ENCODE data around the gene FMN1.

FMN1 gene

GRCh38 chr15:32878869-32879805 is 315.4 kb downstream of the FMN1 start:
- no peak for TF ChIP-seq YY1 (IDR thresholded peaks at IDR 0.05; ENCODE audit: low read depth)
- no peak for TF ChIP-seq CEBPB (IDR thresholded peaks at IDR 0.05)
- TF ChIP-seq EP300 (IDR thresholded peaks at IDR 0.05; ENCODE audit: borderline replicate concordance), result no peak
- TF ChIP-seq FOXM1 (IDR thresholded peaks at IDR 0.05; ENCODE audit: borderline replicate concordance, low read depth), result no peak
- no peak for TF ChIP-seq TEAD4 (IDR thresholded peaks at IDR 0.05)
- TF ChIP-seq REST (IDR thresholded peaks at IDR 0.05; ENCODE audit: low read depth), result no peak
- TF ChIP-seq, protein P1, sequence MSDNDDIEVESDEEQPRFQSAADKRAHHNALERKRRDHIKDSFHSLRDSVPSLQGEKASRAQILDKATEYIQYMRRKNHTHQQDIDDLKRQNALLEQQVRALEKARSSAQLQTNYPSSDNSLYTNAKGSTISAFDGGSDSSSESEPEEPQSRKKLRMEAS (IDR thresholded peaks at IDR 0.05), result no peak
- TF ChIP-seq TCF12 (IDR thresholded peaks at IDR 0.05; ENCODE audit: low read depth), result no peak
- TF ChIP-seq ZBTB7A (IDR thresholded peaks at IDR 0.05; ENCODE audit: low read depth), result no peak
- no peak for TF ChIP-seq CREB1 (IDR thresholded peaks at IDR 0.05; ENCODE audit: low read depth)
- TF ChIP-seq NFIC (IDR thresholded peaks at IDR 0.05), result no peak
- TF ChIP-seq TAF1 (IDR thresholded peaks at IDR 0.05; ENCODE audit: low read depth), result no peak
- no peak for TF ChIP-seq RAD21 (IDR thresholded peaks at IDR 0.05; ENCODE audit: low read depth)
- TF ChIP-seq USF1 (IDR thresholded peaks at IDR 0.05), result no peak
- no peak for TF ChIP-seq EGR1 (IDR thresholded peaks at IDR 0.05)

DNA sequence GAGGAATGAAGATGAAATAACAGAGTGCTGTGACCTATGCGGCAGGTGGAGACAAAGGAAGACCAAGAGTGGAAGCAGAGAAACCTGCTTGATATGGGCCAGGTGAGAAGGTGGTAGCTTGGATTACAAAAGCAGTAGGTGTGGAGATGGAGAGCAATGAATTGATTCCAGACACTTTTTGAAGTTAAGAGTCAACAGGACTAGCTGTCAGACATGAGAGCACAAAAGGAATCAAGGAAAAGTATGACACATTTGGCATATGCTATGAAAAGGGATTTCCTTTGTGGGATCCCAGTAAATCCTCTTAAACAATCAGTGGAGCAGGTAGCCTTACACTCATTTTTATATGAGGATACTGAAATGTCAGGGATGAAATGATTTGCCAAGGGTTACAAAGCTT is 316.2 kb downstream of the FMN1 start:
- TF ChIP-seq CEBPB (IDR thresholded peaks at IDR 0.05) (no peak), ZBTB7A (IDR thresholded peaks at IDR 0.05; ENCODE audit: low read depth) (no peak)

DNA sequence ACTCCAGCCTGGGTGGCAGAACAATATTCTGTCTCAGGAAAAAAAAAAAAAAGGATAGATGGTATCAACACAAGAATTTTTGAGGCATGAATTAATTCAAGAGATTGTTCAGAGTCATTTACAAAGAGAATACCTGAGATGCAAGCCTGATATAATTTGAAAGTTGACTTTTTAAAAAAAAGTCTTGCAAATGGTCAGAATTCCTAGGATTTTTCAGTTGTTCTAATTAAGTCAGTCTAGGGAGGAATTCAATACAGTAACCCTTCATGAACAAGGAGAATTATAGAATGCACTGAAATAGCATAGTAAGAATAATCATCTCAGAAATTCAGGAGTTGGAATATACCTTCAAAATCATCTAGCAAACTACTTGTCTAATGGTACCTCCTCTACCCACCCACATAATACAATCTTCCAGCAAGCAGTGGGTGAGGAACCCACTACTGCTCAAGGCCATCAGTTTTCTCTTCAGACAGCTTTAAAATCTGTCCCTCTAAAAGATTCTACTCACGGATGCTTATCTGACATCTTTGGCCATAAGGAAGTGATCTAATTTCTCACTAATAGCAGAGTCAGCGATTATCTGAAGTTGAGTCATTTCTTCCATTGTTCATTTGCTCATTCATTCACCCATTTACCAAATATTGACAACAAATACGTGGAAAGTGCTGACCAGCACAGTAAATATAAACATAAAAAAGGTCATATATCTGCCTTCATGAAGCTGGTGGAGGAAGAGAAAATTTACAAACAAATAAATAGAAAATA is 317.1 kb downstream of the FMN1 start:
- TF ChIP-seq USF1 (IDR thresholded peaks at IDR 0.05) (no peak), NFIC (IDR thresholded peaks at IDR 0.05) (no peak), TEAD4 (IDR thresholded peaks at IDR 0.05) (no peak), EGR1 (IDR thresholded peaks at IDR 0.05) (no peak), REST (IDR thresholded peaks at IDR 0.05; ENCODE audit: low read depth) (no peak), RAD21 (IDR thresholded peaks at IDR 0.05; ENCODE audit: low read depth) (no peak), ZBTB7A (IDR thresholded peaks at IDR 0.05; ENCODE audit: low read depth) (no peak), YY1 (IDR thresholded peaks at IDR 0.05; ENCODE audit: low read depth) (no peak), EP300 (IDR thresholded peaks at IDR 0.05; ENCODE audit: borderline replicate concordance) (no peak), FOXM1 (IDR thresholded peaks at IDR 0.05; ENCODE audit: borderline replicate concordance, low read depth) (no peak)

DNA sequence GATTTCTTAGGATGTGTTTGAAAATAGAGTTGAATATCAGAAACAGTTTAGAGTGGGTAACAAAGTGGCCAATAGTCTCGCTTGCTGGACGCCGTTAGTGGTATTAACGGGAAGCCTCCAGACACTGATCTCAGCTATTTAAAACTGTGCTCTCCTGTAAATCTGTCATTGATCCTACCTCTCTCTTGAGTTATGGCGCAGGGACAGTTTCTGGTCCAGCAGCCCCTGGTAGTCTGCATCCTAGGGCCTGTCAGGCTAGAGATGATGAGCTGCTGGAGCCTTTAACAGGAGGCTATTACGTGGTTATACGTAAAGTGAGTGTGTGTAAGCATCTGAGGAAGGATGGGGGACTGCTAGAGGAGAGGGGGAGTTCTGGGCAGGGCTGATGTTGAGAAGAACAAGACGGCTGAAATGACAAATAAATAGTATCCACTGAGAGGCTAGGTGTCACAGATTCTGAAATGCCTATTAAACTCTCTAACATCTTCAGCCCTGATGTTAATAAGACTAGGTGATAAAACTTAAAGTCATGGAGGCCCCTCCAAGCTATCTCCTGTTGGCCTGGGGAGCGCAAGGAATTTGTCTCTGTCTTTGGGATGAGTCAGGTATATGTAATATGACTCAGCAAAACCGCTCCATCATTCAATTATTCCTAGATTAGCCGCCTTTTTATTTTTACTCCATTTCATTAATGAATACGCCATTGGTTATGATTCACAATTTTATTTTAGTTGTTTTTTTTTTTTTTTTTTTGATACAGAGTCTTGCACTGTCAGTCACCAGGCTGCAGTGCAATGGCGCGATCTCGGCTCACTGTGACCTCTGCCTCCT is 321.0 kb downstream of the FMN1 start:
- TF ChIP-seq EGR1 (IDR thresholded peaks at IDR 0.05) (no peak), TEAD4 (IDR thresholded peaks at IDR 0.05) (no peak), TCF12 (IDR thresholded peaks at IDR 0.05; ENCODE audit: low read depth) (no peak), RAD21 (IDR thresholded peaks at IDR 0.05; ENCODE audit: low read depth) (no peak), FOXM1 (IDR thresholded peaks at IDR 0.05; ENCODE audit: borderline replicate concordance, low read depth) (no peak), YY1 (IDR thresholded peaks at IDR 0.05; ENCODE audit: low read depth) (no peak), NFIC (IDR thresholded peaks at IDR 0.05) (no peak), TAF1 (IDR thresholded peaks at IDR 0.05; ENCODE audit: low read depth) (no peak), USF1 (IDR thresholded peaks at IDR 0.05) (no peak), EP300 (IDR thresholded peaks at IDR 0.05; ENCODE audit: borderline replicate concordance) (no peak), CEBPB (IDR thresholded peaks at IDR 0.05) (no peak), ZBTB7A (IDR thresholded peaks at IDR 0.05; ENCODE audit: low read depth) (no peak), CREB1 (IDR thresholded peaks at IDR 0.05; ENCODE audit: low read depth) (no peak), REST (IDR thresholded peaks at IDR 0.05; ENCODE audit: low read depth) (no peak)
- TF ChIP-seq, protein P1 (IDR thresholded peaks at IDR 0.05), result no peak

Measured in Ishikawa (cell line).